GM19372 (cell line): ENCODE results near the gene FBLN2.

ENCODE experiments used
- ATAC-seq: cut with Tn5 transposase; IDR thresholded peaks from one replicate; pipeline ENCODE4 v1.9.1; 2021; ENCODE audit warnings: mild to moderate bottlenecking, low read depth, moderate library complexity; ENCODE audit not compliant: unreplicated experiment

FBLN2 gene

DNA sequence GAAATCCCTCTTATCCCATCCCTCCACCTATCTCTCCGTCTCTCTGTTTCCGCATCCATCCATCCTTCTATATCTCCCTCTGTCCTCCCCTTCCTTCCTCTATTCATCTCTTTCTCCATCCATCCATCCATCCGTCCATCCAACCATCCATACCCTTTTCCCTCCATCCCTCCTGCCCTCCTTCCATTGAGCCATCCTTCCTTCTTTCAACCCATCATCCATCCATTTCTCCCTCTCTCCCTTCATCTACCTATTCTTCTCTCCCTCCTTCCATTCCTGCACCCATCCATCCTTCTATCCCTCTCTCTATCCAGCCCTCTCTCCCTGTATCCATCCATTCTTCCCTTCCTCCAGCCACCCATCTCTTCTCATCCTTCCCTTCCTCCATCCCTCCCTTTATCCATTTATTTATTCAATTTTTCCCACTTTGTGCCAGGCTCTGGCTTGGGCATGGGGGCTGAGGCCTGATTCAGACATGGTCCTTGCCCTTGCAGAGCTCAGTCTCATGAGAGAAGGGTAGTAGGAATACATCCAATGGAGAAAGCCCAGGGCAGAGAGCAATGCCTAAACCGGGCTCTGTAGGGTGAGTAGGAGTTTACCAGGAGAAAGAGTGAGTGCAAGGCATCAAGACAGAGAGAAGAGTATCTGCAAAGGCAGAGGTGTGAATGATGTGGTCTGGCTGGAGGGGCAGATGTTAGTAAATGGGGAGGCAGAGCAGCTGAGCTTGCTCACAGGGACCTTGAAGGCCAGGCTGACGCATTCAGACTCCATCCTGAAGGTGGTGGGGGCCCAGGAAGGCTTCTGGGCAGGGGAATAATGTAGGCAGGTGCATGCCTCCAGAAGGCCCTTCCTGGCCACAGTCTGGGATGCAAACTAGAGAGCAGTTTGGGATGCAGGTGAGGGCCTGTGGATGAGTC, 19.5 kb upstream of the FBLN2 start:
- ATAC-seq = no peak

DNA sequence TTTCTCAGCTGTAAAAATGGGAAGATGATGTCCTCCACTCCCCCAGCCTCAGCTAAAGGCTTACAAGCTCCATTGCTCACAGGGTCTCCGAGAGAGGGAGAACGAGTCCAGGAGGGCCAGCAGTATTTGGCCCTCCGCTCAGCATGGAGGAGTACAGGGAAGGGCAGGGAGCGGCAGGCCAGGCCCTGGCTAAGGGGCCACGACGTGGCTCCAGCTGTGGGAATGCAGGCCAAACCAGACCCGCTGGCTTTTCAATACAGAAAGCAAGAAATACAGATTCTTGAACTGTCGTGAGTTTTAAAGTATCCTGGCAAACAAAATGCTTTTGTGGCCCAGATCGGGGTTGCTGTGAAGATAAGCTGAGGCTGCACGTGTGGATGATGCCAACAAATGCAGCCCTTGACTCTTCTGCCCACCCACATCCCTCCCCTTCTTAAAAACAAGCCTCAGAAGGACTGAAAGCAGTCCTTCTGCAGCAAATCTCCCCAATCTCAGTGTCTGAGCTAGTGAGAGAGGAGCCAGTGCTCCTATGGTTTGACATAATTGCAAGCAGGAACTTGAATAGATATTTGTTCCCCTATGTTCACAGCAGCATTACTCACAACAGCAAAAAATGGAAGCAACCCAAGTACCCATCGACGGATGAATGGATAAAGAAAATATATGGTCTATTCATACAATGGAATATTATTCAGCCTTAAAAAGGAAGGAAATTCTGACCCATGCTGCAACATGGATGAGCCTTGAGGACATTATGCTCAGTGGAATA, 18.5 kb upstream of the FBLN2 start:
- ATAC-seq = no peak

DNA sequence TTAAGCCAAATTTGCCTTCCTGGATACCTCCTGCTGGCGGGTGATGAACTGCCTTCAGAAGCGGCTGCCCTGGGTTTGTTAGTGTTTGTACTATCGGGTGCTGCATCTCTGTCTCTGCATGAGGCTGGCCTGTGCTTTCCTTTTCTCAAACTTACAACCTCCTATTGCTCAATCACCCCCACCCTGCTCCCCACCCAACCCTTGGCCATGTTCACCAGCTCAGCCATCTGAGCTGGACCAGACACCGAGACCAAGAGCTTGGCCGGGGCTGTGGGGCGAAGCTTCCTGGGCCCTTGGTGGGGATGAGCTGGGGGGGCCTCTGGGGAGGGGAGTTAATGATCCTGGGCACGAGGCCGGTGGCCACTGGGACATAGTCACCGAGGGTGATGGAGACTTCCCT, 16.8 kb upstream of the FBLN2 start:
- ATAC-seq = no peak

DNA sequence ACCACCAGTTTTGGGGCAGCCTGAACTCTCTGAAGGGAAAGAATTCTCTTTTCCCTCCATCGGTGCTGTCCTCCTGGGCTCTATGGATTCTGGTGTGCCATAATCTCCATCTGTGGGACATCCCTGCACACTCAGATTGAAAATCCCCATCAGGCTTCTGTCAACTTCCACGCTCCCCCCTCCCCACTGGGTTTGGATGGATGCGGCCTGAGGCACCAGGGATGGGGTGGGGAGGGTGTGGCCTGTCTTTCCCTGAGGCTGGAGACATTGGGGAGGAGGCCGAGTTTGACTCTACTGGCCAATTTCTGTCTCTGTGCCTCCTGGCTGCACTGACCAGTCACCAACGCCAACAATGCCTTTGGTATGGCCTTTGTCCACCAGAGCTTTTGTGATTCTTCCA, 16.3 kb upstream of the FBLN2 start:
- no peak for ATAC-seq

DNA sequence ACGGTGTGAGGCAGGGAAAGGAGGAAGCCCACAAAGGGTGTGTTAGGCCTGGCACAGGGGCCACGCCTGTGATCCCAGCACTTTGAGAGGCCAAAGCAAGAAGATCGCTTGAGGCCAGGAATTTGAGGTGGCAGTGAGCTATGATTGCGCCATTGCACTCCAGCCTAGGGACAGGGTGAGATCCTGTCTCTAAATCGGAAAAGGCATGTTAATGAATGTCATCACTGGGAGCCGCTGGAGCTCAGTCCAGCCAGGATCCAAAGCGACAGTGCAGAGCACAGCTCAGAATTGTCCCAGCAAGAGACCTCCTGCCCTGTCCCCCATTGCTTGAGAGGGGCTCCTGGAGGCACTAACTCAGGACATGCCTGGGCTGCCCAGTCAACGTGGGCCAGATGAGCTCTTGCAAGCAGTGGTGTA, 15.0 kb upstream of the FBLN2 start:
- no peak for ATAC-seq

DNA sequence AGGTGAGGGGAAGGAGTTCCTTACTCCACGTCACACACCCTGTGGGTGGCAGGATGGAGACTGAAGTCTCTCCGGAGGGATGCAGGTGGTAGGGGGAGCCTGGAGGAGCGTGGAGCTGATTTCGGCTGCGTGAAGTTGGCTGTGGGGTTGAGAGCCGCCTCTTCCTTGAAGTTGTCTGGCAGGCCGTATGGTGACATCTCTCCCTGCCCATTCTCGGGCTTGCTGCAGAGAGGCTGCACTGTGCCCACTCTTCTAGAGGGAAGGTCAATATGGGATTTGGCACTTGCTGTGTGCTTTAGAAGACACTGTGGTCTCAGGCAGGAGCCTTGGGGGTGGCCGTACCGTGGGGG, 13.4 kb upstream of the FBLN2 start:
- no peak for ATAC-seq

DNA sequence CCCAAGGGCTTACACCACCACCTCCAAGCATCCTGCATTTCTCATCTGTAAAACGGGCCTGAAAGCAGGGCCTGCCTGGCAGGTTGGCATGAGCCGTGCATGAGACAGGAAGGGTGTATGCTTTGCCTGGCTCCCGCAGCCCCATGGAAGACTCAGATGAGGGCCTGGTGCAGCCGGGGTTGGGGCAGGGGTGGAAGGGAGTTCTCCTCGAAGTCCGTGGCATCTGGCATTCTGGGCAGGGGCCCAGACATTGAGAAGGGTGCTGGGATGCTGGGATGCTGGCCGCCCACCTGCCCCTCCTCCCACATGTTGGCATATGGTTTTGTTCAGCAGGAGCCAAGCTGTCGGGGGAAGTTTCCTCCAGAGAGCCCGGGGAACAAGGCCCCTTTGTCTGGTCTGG, 13.0 kb upstream of the FBLN2 start:
- ATAC-seq = no peak

DNA sequence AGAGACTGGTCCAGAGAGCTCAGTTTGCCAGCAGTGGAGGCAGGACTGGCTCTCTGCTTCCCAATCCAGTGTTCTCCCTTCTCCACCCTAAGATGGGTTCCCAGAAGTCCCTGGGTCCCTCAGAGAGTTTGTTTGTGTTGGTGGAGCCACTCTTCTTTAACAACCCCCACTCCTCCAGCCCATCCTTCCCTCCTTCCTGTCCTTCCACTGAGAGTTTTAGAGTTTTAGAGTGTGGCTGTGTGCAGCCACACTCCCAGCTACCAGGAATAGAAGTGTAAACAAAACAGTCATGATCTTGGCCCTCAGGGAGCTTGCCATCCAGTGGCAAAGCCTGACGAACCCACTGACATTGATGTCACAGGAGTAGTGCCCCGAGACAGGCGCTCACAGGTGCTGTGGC, 12.5 kb upstream of the FBLN2 start:
- no peak for ATAC-seq

DNA sequence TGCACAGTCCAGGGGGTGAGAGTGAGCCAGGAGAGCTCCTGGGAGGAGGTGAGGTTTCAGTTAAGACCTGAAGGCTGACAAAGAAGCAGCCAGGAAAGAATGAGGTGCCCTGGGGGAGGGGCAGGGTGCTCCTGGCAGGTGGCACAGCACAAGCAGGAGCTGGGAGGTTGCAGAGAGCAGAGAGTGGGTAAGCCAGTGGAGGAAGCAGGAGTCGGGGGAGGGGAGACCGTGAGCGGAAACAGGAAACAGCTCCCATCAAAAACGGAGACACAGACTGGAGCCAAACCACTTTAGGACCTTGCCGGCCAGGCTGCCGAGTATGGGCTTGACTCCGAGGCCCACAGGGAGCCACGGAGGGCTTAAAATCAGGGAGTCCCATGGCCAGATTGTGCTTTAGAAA, 12.1 kb upstream of the FBLN2 start:
- ATAC-seq = no peak

DNA sequence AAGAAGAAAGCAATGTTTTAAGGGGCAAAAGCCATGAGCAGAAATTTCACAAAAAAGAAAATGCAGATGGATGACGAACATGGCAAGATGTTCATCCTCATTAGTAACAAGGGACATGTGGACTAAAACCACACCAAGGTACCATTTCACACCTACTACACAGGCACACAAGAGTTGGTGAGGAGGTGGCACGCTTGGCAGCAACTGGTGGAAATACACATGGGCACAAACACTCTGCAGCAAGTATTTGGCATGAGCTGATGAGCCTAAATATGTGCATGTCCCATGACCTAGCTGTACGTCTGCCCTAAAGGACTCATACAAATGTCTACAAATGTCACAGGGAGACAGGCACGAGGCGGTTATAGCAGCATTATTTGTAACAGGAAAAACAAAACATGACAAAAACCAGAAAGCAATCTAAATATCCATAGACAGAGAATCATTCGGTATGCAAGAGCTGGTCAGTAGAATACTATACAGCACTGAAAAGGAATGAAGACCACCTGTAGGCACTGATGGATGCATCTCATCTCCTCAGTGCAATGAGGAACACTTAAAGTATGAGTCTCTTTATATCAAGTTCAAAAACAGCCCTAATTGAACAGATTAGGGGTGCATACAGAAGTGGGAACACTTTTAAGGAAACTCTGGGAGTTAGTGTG, 11.5 kb upstream of the FBLN2 start:
- no peak for ATAC-seq

DNA sequence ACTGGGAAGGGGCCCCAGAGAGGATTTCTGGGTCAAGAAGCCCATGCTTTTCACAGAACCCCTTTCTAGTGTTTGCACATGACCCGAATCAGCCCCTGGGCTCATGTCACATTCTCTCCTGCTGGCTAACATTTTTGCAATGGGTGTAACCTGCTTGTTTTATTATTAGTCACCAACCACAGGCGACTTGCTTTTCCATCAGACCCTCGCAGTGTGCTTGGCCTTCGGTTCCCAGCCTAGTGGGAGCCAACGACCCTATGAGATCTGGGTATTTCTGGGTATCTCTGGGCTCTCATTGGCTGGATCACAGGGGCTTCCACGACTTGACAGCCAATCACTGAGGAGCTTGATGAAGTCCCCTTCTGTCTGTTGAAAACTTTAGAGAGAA, 11.0 kb upstream of the FBLN2 start:
- no peak for ATAC-seq

DNA sequence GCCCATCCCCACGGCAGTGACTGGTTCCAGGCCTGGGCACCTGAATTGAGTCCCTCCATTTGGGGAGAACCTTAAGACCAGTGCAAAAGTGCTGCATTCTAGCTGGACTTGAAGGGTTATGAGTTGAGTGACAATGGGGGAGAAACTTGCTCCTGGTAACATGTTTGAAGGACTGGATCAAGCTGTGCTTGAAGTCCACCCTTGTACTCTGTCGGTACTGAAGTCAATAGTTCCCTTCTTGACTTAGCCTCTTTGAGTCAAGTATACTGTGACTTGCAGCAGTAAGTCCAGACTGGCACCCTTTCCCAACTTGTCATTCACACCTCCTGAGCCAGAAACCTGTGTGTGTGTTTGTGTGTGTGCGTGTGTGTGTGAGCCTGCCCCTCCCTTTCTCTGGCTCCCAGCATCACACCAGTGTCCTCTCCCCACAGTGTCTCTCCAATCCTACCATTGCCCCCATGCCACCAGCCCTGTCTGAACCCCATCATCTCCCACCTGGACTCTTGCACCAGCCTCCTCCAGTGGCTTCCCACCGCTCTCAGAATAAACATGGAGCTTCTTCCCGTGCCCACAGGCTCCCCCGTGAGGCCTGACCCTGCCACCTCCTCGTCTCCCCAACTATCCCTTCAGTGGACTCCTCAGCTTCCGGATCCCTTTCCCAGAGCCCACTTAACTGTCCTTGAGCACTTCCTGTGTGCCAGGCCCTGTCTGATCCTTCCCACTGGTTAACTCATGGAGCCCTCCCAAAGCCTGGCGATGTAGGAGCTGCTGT, 10.2 kb upstream of the FBLN2 start:
- no peak for ATAC-seq

DNA sequence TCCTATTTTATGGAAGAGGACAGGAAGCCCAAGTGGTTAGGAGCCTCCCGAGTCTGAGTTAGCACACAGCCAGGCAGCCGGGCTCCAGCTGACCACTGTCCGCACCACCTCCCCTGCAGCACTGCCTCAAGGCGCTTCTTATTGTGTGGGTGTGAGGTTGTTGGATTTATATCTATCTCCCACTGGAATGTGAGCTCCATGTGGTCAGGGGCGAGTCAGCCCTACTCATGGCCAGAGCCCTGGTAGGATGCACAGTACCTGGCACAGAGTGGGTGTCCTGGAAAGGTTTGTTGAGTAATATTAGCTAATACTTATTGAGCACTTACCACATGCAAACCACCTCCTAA, 9.7 kb upstream of the FBLN2 start:
- ATAC-seq = no peak

DNA sequence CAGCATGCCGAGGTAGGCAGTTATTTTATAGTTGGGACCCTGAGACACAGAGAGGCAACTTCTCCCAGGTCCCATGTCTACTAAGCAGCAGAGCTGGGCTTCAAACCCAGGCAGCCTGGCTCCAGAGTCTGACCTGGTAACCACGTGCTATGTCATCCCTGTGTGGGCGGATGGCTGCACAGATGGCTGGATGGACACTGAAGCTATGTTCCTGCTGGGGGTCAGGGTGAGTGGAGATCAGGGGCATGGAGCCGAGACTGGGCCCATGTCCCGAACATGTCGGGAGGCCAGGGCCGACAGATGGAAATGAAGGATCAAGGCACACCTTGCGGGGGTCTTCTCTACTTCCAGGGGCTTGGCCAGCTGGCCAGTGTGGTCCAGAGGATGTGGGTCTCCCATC, 9.3 kb upstream of the FBLN2 start:
- ATAC-seq = no peak

DNA sequence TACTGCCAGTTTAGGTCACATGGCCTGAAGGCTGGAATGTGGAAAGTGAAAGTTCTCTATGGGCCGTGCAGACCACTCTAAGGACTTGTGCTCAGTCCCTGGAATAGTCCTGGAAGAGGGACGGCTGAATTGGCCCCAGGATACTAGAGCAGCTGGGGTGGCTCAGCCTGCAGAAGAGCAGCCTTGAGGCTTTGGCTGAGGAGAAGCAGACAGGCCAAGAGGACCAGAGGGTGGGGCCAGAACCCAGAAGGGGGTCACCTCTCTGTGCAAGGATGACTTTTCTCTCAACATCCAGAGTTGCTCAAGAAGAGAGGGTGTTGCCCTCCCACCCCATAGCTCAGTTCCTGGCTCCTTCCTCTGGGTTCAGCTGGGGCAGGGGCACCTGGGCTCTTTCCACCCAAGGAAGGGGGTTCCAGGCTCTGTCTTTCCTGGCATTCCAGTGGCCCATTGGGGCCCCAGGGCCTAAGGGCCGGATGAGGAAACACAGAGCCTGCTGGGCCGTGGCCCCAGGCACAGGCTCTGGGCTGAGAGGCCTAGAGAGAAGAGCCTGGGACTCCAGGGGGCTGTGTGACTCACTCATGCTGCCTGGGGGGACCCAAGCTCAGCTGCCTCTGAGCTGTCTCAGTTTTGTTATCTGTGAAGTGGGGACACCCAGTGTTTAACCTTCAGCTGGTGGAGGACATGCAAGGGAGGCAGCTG, 8.5 kb upstream of the FBLN2 start:
- ATAC-seq = no peak

DNA sequence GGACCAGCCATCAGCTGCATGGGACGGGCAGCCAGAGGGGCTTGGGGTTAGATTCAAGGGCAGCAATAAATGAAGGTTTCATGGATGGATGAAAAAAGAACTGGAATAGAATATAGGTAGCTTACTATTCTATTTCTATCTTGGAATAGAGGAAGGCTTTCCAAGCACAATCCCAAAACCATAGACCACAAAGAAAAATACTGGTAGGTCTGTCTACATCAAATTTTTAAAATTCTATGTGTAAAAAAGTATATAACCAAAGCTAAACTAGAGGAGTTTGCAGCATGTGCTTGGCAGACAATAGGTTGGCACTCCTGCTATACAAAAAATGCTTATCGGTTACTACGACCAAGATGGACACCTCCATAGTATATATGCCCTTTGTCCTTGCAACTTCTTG, 7.2 kb upstream of the FBLN2 start:
- ATAC-seq = no peak

DNA sequence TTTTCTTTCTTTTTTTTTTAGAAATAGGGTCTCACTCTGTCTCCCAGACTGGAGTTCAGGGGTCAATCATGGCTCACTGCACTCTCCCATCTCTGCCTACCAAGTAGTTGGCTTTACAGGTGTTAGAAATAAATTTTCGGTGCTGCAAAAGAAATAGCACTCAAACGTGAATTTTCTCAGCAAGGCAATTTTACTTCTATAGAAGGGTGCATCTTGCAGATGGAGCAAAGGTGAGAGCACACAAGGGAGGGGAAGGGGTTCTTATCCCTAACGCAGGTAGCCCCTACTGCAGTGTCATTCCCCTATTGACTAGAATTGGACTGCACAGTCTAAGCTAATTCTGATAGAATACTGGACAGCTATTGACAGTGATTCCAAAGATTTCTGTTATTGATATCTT, 6.8 kb upstream of the FBLN2 start:
- no peak for ATAC-seq

DNA sequence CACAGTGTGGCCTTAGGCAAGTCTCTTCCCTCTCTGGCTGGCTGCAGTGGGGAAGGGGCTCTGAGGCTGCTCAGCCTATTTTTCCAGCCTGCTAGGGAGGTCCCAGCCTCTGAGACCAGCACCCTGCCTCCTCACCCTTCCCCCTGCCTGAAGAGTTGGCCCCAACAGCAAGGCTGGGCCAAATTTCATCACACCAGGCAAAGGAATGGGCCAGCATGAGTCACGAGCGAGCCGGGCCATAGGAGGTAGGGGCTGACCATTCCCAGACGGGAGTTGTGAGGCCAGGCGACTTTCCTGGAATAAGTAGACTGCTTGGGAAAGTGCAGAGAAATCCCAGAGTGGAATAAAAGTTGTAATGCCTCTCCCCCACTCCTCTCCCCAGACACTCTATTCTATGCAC, 5.7 kb upstream of the FBLN2 start:
- no peak for ATAC-seq

DNA sequence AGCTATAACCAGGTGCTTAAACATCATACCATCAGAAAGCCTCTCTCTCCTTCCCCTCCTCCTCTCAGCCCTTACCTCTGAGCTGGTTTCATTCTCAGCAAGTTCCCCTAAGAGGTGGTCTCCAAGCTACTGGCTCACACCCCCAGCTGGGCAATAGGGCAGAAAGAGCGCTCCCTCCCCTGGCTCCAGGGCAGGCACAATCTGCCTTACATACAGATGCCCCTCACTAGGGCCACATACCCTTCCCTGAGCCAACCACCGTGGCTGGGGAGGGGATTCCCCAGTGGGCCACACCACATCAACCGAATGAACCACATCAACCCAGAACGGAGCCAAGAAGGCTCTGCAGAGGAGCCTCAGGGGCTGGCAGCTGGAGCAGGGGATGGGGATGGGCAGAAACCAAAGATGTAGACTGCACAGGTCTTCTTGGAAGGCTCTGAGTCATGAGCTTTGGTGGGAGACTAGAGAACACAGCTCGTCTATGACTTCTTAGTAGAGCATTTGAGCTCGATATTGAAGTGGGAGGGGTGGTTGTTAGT, 4.6 kb upstream of the FBLN2 start:
- ATAC-seq = no peak
